Right forelimb (tissue), 1 donor: ENCODE results near the gene BBS1.
"Not testable (repeated sequence)": the region's sequence is repeated elsewhere in the genome, so short reads cannot be mapped to it uniquely, and the experiment has no call there.

Experiments
- DNase-seq: peaks from one replicate; pipeline ENCODE4 v3.0.0-alpha.2; 2018

The BBS1 gene

DNA sequence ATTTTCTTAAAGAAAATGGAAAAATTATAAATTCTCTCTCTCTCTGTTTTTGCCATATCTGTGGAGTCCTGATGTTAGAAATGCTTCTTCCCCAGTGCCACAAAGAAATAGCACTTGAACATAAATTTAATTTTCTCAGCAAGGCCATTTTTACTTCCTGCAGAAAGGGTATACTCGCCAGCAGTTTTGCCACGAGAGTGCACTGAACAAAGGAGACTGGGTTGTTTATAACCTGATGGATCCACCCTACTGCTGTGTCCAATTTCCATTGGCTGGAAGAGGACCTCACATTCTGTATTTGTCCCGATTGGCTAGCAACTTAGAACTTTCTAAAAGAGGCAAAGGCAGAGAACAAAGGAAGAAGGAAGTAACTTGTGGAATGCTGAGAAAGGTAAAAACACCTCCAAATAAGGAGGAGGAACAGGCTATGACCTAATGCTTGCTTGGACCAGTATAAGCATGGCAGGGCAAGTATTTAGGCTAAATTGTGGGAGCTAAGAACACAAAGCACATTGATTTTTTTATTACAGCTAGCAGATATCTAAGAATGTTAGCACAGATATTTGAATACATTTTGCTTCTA, 72.2 kb downstream of the BBS1 start:
- DNase-seq: not testable (repeated sequence)
